WTC11 (cell line): ENCODE results near the gene CSNK1G1. TPM values are rescaled to one million over a fixed set of nuclear protein-coding genes. Genes with fewer than 3 reads are reported as not detected.

Experiments
- ATAC-seq: fragments of 200-7000 bp; cut with Tn5 transposase; 2 replicates; pipeline ENCODE4 v1.10.0; 2021; ENCODE audit warnings: mild to moderate bottlenecking, moderate library complexity
- CTCF ChIA-PET: fragments of 300-600 bp; sonication (Branson Sonifier 250); formaldehyde crosslinking; loops from one replicate; lab custom pipeline; 2021; ENCODE audit warnings: antibody characterized with exemption; lab: Charles Lee
- POLR2A ChIA-PET: fragments of 350-600 bp; sonication (Branson Sonifier 250); formaldehyde crosslinking; loops from one replicate; lab custom pipeline; 2021; ENCODE audit warnings: antibody characterized with exemption; lab: Charles Lee
- DNase-seq: peaks from one replicate; pipeline ENCODE4 v3.0.0; 2021; ENCODE audit warnings: low spot score
- H3K27ac Mint-ChIP-seq: 2 replicates; pipeline ENCODE4 v1.8.0; 2021; ENCODE audit warnings: mixed read lengths
- H3K27me3 Mint-ChIP-seq: 2 replicates; pipeline ENCODE4 v1.8.0; 2021; ENCODE audit warnings: low read depth, mild to moderate bottlenecking, moderate library complexity, mixed read lengths
- H3K36me3 Mint-ChIP-seq: 2 replicates; pipeline ENCODE4 v1.8.0; 2021; ENCODE audit warnings: mixed read lengths
- H3K4me1 Mint-ChIP-seq: 2 replicates; pipeline ENCODE4 v1.8.0; 2022; ENCODE audit warnings: mixed read lengths
- H3K4me3 Mint-ChIP-seq: 2 replicates; pipeline ENCODE4 v1.8.0; 2021; ENCODE audit warnings: mild to moderate bottlenecking, moderate library complexity, mixed read lengths
- H3K9me3 Mint-ChIP-seq: 2 replicates; pipeline ENCODE4 v1.8.0; 2021; ENCODE audit warnings: mixed read lengths
- ATF1 ChIP-seq: sonication (generic); formaldehyde crosslinking; IDR thresholded peaks from 2 replicates; pipeline ENCODE4 v1.8.1; 2023; ENCODE audit warnings: mild to moderate bottlenecking, moderate library complexity, missing genetic modification reagents
- ETV6 ChIP-seq: sonication (generic); formaldehyde crosslinking; IDR thresholded peaks from 2 replicates; pipeline ENCODE4 v1.8.1; 2022; ENCODE audit warnings: mild to moderate bottlenecking, missing genetic modification reagents
- GABPB1 ChIP-seq: sonication (generic); formaldehyde crosslinking; IDR thresholded peaks from 2 replicates; pipeline ENCODE4 v1.8.1; 2023; ENCODE audit warnings: mild to moderate bottlenecking, missing genetic modification reagents
- HMGA2 ChIP-seq: fragments of 250-450 bp; sonication (Bioruptor Pico); IDR thresholded peaks from 2 replicates; pipeline ENCODE4 v1.4.0; 2021; ENCODE audit warnings: mild to moderate bottlenecking, moderate library complexity
- IRF2 ChIP-seq: sonication (generic); formaldehyde crosslinking; IDR thresholded peaks from 2 replicates; pipeline ENCODE4 v1.8.0; 2022; ENCODE audit warnings: low read depth, missing genetic modification reagents, borderline replicate concordance
- MXD4 ChIP-seq: fragments of 250-450 bp; sonication (Bioruptor Pico); IDR thresholded peaks from 2 replicates; pipeline ENCODE4 v1.8.0; 2021; ENCODE audit warnings: mild to moderate bottlenecking, moderate library complexity, borderline replicate concordance
- NR1H2 ChIP-seq: sonication (generic); formaldehyde crosslinking; IDR thresholded peaks from 2 replicates; pipeline ENCODE4 v1.9.0; 2021; ENCODE audit warnings: mild to moderate bottlenecking, moderate library complexity, missing genetic modification reagents
- NR3C1 ChIP-seq: sonication (generic); formaldehyde crosslinking; conservative IDR thresholded peaks from 2 replicates; pipeline ENCODE4 v1.8.1; 2023; ENCODE audit warnings: low read depth, mild to moderate bottlenecking, missing genetic modification reagents
- OVOL2 ChIP-seq: fragments of 250-450 bp; sonication (Bioruptor Pico); IDR thresholded peaks from 2 replicates; pipeline ENCODE4 v1.9.0; 2021; ENCODE audit warnings: mild to moderate bottlenecking, borderline replicate concordance
- TP53 ChIP-seq: sonication (generic); formaldehyde crosslinking; IDR thresholded peaks from 2 replicates; pipeline ENCODE4 v1.8.1; 2023; ENCODE audit warnings: mild to moderate bottlenecking, missing genetic modification reagents
- ZBTB21 ChIP-seq: sonication (generic); formaldehyde crosslinking; IDR thresholded peaks from 2 replicates; pipeline ENCODE4 v1.8.1; 2023; ENCODE audit warnings: mild to moderate bottlenecking, missing genetic modification reagents, borderline replicate concordance
- ZNF232 ChIP-seq: sonication (generic); formaldehyde crosslinking; IDR thresholded peaks from 2 replicates; pipeline ENCODE4 v1.8.0; 2022; ENCODE audit warnings: mild to moderate bottlenecking, missing genetic modification reagents
- total RNA-seq: library from RNA; stranded (reverse); gene quantifications from 3 replicates; pipeline ENCODE4 v1.2.3, GENCODE V29; 2021
- TF ChIP-seq, protein P1 (sequence below): sonication (generic); formaldehyde crosslinking; IDR thresholded peaks from 2 replicates; pipeline ENCODE4 v1.8.1; 2023; ENCODE audit warnings: mild to moderate bottlenecking, missing genetic modification reagents, moderate library complexity
- TF ChIP-seq, protein P2 (sequence below): fragments of 250-450 bp; sonication (Bioruptor Pico); IDR thresholded peaks from 2 replicates; pipeline ENCODE4 v1.9.0; 2021; ENCODE audit warnings: mild to moderate bottlenecking, borderline replicate concordance
- TF ChIP-seq, protein P3 (sequence below): sonication (generic); formaldehyde crosslinking; conservative IDR thresholded peaks from 2 replicates; pipeline ENCODE4 v1.8.1; 2023; ENCODE audit warnings: mild to moderate bottlenecking, low read depth, missing genetic modification reagents, moderate library complexity

CSNK1G1 gene
- total RNA-seq, 1 experiment from 2014 or later = 19.3 TPM

DNA sequence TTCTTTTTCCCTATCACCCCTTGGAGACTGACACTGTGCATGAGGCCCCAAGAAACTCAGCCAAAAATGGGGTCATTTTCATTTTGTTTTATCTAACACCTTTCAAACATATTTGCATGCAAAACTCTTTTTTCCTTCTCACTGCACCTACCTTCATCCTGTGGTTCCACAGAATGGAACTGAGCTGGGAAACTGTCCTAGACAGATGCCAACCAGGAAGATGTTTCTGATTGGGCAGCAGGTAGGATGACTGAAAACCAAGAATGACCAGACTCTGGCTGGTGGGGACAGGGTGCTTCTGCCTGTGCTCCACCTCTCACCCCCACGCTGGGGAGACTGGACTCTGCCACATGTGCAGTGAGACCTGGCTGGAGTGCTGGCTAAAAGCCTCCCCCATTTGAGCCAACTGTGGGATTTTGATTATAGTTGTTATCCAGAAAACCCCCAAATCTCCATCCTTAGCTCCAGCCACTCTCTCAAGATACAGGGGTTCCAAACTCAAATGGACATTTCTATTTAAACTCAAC, 198.3 kb downstream of the CSNK1G1 start:
- ATAC-seq (no peak), DNase-seq (no peak)
- Mint-ChIP-seq H3K9me3 (no peaks in the 10 kb centered on the region), H3K4me3 (no peak overlapping the region), H3K36me3 (peaks cover 57% of the 10 kb centered on the region), H3K27me3 (peaks cover 9% of the 10 kb centered on the region), H3K27ac (no peak overlapping the region), H3K4me1 (peaks cover 15% of the 10 kb centered on the region)
- POLR2A ChIA-PET = no interaction called here
- TF ChIP-seq MXD4 (no peak), NR3C1 (CRISPR knock-in tag) (no peak), ATF1 (CRISPR knock-in tag) (no peak), ETV6 (CRISPR knock-in tag) (no peak)
- CTCF ChIA-PET = no interaction called here

GRCh38 chr15:64156652-64157331, 199.2 kb downstream of the CSNK1G1 start:
- DNase-seq (no peak), ATAC-seq (no peak)
- CTCF ChIA-PET = no interaction called here
- Mint-ChIP-seq H3K36me3 (peaks cover 54% of the 10 kb centered on the region), H3K4me3 (no peak overlapping the region), H3K9me3 (no peaks in the 10 kb centered on the region), H3K27ac (no peak overlapping the region), H3K4me1 (peaks cover 12% of the 10 kb centered on the region), H3K27me3 (peaks cover 14% of the 10 kb centered on the region)
- TF ChIP-seq, protein P1, sequence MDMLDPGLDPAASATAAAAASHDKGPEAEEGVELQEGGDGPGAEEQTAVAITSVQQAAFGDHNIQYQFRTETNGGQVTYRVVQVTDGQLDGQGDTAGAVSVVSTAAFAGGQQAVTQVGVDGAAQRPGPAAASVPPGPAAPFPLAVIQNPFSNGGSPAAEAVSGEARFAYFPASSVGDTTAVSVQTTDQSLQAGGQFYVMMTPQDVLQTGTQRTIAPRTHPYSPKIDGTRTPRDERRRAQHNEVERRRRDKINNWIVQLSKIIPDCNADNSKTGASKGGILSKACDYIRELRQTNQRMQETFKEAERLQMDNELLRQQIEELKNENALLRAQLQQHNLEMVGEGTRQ (CRISPR knock-in tag) = no peak
- no peak for TF ChIP-seq NR1H2 (CRISPR knock-in tag)
- TF ChIP-seq, all 79 proteins: peak for 0
- POLR2A ChIA-PET = no interaction called here

DNA sequence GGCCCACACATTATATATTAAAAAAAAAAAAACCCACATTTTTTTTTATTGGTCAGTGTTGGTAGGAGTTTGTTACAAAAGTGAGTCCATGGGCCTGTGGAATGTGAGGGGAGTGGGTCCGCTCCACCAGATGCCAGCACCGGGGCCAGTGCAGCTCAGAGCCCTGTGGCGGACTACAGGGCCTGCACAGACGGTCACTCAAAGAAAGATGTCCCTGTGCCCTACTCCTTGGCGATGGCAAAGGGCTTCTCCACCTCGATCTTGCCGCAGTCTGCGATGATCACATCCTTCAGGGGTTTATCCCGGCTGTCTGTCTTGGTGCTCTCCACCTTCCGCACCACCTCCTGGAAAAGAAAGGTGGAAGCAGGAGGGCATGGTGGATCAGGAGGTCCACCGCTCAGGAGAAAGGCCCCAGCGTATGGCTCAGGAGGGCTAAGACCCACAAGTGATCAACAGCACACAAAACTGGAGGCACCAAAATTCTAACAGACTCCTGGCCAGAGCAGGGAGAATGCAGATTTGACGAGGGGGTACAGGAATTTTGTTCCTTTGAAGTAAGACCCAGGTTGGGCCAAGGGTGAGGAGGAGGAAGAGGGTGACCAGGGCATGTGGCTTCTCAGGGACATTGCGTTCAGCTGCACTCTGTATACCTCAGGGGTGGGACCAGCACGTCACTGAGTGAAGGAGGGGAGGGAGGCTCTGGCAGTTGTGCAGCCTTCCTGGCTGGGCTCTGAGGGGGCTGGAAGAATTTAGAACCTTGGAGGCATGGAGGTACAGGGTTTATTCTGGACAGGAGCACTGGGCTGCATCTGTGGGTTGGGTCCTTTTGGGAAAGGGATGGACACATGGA, 199.9 kb downstream of the CSNK1G1 start:
- DNase-seq (no peak), ATAC-seq (no peak)
- Mint-ChIP-seq H3K27ac (no peak overlapping the region), H3K36me3 (peaks cover 52% of the 10 kb centered on the region), H3K27me3 (peaks cover 14% of the 10 kb centered on the region), H3K4me3 (no peak overlapping the region), H3K9me3 (no peaks in the 10 kb centered on the region), H3K4me1 (peaks cover 12% of the 10 kb centered on the region)
- ChIA-PET POLR2A (interaction anchor here (0.7 kb wide), 1 partner anchor 314 kb away, joined by 5 read pairs; no protein-coding TSS in a partner anchor), CTCF (no interaction called here)
- TF ChIP-seq GABPB1 (CRISPR knock-in tag) = no peak
- no peak for TF ChIP-seq ZBTB21
- TF ChIP-seq, protein P2, sequence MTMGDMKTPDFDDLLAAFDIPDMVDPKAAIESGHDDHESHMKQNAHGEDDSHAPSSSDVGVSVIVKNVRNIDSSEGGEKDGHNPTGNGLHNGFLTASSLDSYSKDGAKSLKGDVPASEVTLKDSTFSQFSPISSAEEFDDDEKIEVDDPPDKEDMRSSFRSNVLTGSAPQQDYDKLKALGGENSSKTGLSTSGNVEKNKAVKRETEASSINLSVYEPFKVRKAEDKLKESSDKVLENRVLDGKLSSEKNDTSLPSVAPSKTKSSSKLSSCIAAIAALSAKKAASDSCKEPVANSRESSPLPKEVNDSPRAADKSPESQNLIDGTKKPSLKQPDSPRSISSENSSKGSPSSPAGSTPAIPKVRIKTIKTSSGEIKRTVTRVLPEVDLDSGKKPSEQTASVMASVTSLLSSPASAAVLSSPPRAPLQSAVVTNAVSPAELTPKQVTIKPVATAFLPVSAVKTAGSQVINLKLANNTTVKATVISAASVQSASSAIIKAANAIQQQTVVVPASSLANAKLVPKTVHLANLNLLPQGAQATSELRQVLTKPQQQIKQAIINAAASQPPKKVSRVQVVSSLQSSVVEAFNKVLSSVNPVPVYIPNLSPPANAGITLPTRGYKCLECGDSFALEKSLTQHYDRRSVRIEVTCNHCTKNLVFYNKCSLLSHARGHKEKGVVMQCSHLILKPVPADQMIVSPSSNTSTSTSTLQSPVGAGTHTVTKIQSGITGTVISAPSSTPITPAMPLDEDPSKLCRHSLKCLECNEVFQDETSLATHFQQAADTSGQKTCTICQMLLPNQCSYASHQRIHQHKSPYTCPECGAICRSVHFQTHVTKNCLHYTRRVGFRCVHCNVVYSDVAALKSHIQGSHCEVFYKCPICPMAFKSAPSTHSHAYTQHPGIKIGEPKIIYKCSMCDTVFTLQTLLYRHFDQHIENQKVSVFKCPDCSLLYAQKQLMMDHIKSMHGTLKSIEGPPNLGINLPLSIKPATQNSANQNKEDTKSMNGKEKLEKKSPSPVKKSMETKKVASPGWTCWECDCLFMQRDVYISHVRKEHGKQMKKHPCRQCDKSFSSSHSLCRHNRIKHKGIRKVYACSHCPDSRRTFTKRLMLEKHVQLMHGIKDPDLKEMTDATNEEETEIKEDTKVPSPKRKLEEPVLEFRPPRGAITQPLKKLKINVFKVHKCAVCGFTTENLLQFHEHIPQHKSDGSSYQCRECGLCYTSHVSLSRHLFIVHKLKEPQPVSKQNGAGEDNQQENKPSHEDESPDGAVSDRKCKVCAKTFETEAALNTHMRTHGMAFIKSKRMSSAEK (CRISPR knock-in tag) = no peak
- TF ChIP-seq ETV6 (CRISPR knock-in tag) = no peak
- no peak for TF ChIP-seq OVOL2
- TF ChIP-seq, protein P3, sequence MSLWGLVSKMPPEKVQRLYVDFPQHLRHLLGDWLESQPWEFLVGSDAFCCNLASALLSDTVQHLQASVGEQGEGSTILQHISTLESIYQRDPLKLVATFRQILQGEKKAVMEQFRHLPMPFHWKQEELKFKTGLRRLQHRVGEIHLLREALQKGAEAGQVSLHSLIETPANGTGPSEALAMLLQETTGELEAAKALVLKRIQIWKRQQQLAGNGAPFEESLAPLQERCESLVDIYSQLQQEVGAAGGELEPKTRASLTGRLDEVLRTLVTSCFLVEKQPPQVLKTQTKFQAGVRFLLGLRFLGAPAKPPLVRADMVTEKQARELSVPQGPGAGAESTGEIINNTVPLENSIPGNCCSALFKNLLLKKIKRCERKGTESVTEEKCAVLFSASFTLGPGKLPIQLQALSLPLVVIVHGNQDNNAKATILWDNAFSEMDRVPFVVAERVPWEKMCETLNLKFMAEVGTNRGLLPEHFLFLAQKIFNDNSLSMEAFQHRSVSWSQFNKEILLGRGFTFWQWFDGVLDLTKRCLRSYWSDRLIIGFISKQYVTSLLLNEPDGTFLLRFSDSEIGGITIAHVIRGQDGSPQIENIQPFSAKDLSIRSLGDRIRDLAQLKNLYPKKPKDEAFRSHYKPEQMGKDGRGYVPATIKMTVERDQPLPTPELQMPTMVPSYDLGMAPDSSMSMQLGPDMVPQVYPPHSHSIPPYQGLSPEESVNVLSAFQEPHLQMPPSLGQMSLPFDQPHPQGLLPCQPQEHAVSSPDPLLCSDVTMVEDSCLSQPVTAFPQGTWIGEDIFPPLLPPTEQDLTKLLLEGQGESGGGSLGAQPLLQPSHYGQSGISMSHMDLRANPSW (CRISPR knock-in tag) = no peak
- TF ChIP-seq HMGA2 (CRISPR knock-in tag) = no peak
- no peak for TF ChIP-seq ZNF232
- TF ChIP-seq IRF2 (CRISPR knock-in tag) = no peak
- TF ChIP-seq TP53 (CRISPR knock-in tag) = no peak
